Stomach smooth muscle (tissue), 2 donors: Measurements from ENCODE around the gene IL1RL2.

ENCODE experiments used
- H3K27ac ChIP-seq: one replicate; pipeline ENCODE4 v1.7.0; 2013; ENCODE audit warnings: mild to moderate bottlenecking, low read length, inconsistent platforms
- H3K27me3 ChIP-seq, 2 donors: one replicate each; pipeline ENCODE4 v1.7.0; 2013; ENCODE audit warnings: low read length in 2 of 2; ENCODE audit not compliant: insufficient read depth in 2 of 2, control insufficient read depth in 1 of 2
- H3K36me3 ChIP-seq, 2 donors: one replicate each; pipeline ENCODE4 v1.7.0; 2013; ENCODE audit warnings: low read length in 2 of 2; ENCODE audit not compliant: control insufficient read depth in 2 of 2, insufficient read depth in 2 of 2
- H3K4me1 ChIP-seq: one replicate; pipeline ENCODE4 v1.7.0; 2013; ENCODE audit warnings: low read length; ENCODE audit not compliant: control insufficient read depth, insufficient read depth
- H3K4me3 ChIP-seq, 2 donors: one replicate each; pipeline ENCODE4 v1.7.0; 2013; ENCODE audit warnings: low read length in 2 of 2
- H3K9ac ChIP-seq, 2 donors: one replicate each; pipeline ENCODE4 v1.7.0; 2013; ENCODE audit warnings: low read length in 2 of 2, mild to moderate bottlenecking in 1 of 2
- H3K9me3 ChIP-seq, 2 donors: one replicate each; pipeline ENCODE4 v1.7.0; 2013; ENCODE audit warnings: low read length in 2 of 2; ENCODE audit not compliant: control insufficient read depth in 2 of 2
- donor health status: healthy.
- donor health status: Pancreatic carcinoma.

Gene IL1RL2

DNA sequence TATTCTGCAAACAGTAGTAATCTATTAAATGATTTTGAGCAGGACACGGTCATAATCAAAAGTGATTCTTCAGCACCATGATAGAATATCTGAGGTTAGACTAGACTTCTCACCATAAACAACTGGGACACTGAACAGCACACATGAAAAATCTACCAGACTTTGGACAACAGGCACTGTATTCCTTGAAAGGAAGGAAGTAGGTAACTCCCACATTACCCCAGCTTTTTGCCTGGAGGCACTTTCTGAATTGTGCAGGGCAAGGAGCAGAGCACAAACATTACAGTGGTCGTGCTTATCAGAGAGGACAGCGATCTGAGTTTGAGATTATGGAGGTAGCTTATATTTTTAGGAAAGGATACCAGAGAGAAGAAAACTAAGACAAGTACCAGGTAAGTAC lies 99.2 kb downstream of the IL1RL2 start:
- H3K4me1 ChIP-seq = no peaks in the 10 kb centered on the region
- no peak overlapping the region for H3K4me3 ChIP-seq
- H3K36me3 ChIP-seq = no peaks in the 10 kb centered on the region
- no peak overlapping the region for H3K27ac ChIP-seq
- H3K27me3 ChIP-seq = no peaks in the 10 kb centered on the region
- H3K9me3 ChIP-seq = no peaks in the 10 kb centered on the region
- H3K9ac ChIP-seq = no peak overlapping the region

DNA sequence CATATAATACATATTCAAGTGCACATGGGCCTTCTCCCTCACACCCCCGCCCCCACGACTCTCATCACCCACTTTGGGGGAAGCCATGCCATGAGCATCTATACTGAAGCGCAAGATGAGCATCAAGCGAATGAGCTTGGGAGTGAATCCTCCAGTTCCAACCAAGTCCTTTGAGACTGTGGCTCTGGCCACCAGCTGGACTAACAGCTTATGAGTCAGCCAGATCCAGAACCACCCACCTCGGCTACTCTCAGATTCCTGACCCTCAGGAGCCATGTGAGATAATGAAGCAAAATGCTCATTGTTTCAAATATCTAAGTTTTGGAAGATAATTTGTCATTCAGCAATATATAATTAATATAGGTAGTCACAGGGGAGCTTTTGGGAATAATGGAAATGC lies 102.3 kb downstream of the IL1RL2 start:
- Histone ChIP-seq H3K4me3 (no peak overlapping the region), H3K9me3 (no peaks in the 10 kb centered on the region), H3K9ac (no peak overlapping the region), H3K27me3 (peaks cover 0 to 2% of the 10 kb centered on the region in 2 donors), H3K36me3 (no peaks in the 10 kb centered on the region), H3K27ac (no peak overlapping the region), H3K4me1 (no peaks in the 10 kb centered on the region)
